B cell (primary cell): Measurements from ENCODE around the gene RILPL1. TPM values are rescaled to one million over a fixed set of nuclear protein-coding genes. Genes with fewer than 3 reads are reported as not detected.

Source experiments
- ATAC-seq: fragments of 200-7000 bp; cut with Tn5 transposase; one replicate; pipeline ENCODE4 v1.10.0; 2021; ENCODE audit warnings: low read depth, mild to moderate bottlenecking, moderate number of reproducible peaks, moderate library complexity
- CTCF ChIA-PET: fragments of 350-600 bp; sonication (Branson Sonifier 250); formaldehyde crosslinking; loops from one replicate; lab custom pipeline; 2021; ENCODE audit warnings: antibody characterized with exemption, inconsistent platforms; lab: Charles Lee
- POLR2A ChIA-PET: fragments of 350-600 bp; sonication (Branson Sonifier 250); formaldehyde crosslinking; loops from one replicate; lab custom pipeline; 2021; ENCODE audit warnings: antibody characterized with exemption; lab: Charles Lee
- DNase-seq: peaks from one replicate; pipeline ENCODE4 v3.0.0; 2013
- H2AFZ ChIP-seq: 2 replicates; pipeline ENCODE4 v1.6.1; 2012; ENCODE audit warnings: mild to moderate bottlenecking, low read depth, low read length; ENCODE audit not compliant: insufficient read depth, poor library complexity, severe bottlenecking
- H3K27ac ChIP-seq, 2 donors: 1 replicate in 1 of 2; 2 replicates in 1 of 2; pipeline ENCODE4 v1.5.1; 2012 to 2013; ENCODE audit warnings: low read length in 2 of 2, mild to moderate bottlenecking in 2 of 2, moderate library complexity in 1 of 2
- H3K27me3 ChIP-seq, 4 experiments: fragments of 200-600 bp in 1 of 4; sonication (generic) in 1 of 4; replicated peaks in 1 of 4; 1 replicate in 2 of 4; 2 replicates in 2 of 4; pipeline versions ENCODE4 v1.6.1 to v1.7.0; 2013 to 2016; ENCODE audit warnings: low read length in 3 of 4, mild to moderate bottlenecking in 2 of 4, mixed read lengths in 1 of 4, moderate library complexity in 1 of 4; ENCODE audit not compliant: insufficient read depth in 4 of 4, control insufficient read depth in 3 of 4; ENCODE audit errors: control extremely low read depth in 1 of 4
- H3K36me3 ChIP-seq, 2 experiments: replicated peaks in 1 of 2; 1 replicate in 1 of 2; 2 replicates in 1 of 2; pipeline versions ENCODE4 v1.6.1 to v1.7.1; 2013; ENCODE audit warnings: low read length in 1 of 2; ENCODE audit not compliant: insufficient read depth in 2 of 2, control insufficient read depth in 1 of 2; ENCODE audit errors: control extremely low read depth in 1 of 2, extremely low read depth in 1 of 2
- H3K4me1 ChIP-seq, 2 donors: fragments of 200-600 bp in 1 of 2; sonication (generic) in 1 of 2; 1 replicate in 1 of 2; 2 replicates in 1 of 2; pipeline versions ENCODE4 v1.5.1 to v1.6.1; 2013 to 2017; ENCODE audit warnings: low read length in 2 of 2; ENCODE audit not compliant: control insufficient read depth in 2 of 2, insufficient read depth in 2 of 2
- H3K4me2 ChIP-seq: replicated peaks from 2 replicates; pipeline ENCODE3; 2012; ENCODE audit warnings: mild to moderate bottlenecking, low read depth, low read length; ENCODE audit not compliant: poor library complexity, severe bottlenecking
- H3K4me3 ChIP-seq, 5 experiments: fragments of 200-600 bp in 1 of 5; sonication (generic) in 1 of 5; 1 replicate in 3 of 5; 2 replicates in 2 of 5; pipeline versions ENCODE4 v1.5.1 to v1.7.0; 2011 to 2016; ENCODE audit warnings: low read length in 4 of 5, mild to moderate bottlenecking in 4 of 5, low read depth in 2 of 5, control low read depth in 1 of 5, moderate library complexity in 1 of 5; ENCODE audit not compliant: insufficient read depth in 1 of 5; ENCODE audit errors: control extremely low read depth in 1 of 5, extremely low read depth in 1 of 5
- H3K79me2 ChIP-seq: fragments of 200-600 bp; sonication (generic); one replicate; pipeline ENCODE4 v1.6.0; 2016; ENCODE audit warnings: low read length; ENCODE audit not compliant: control insufficient read depth, insufficient read depth
- H3K9ac ChIP-seq: fragments of 200-600 bp; sonication (generic); 2 replicates; pipeline ENCODE4 v1.6.1; 2017; ENCODE audit warnings: mild to moderate bottlenecking, low read length, moderate library complexity
- H3K9me3 ChIP-seq, 3 donors: one replicate each; pipeline versions ENCODE4 v1.6.1 to v1.7.1; 2013; ENCODE audit warnings: low read length in 2 of 3; ENCODE audit not compliant: control insufficient read depth in 2 of 3, insufficient read depth in 1 of 3; ENCODE audit errors: control extremely low read depth in 1 of 3
- H4K20me1 ChIP-seq: 2 replicates; pipeline ENCODE4 v1.6.0; 2012; ENCODE audit warnings: mild to moderate bottlenecking, low read length; ENCODE audit not compliant: insufficient read depth, control insufficient read depth, poor library complexity, severe bottlenecking
- H3K27ac Mint-ChIP-seq: one replicate; pipeline ENCODE4 v1.8.0; 2021; ENCODE audit warnings: mixed read lengths
- H3K27me3 Mint-ChIP-seq: one replicate; pipeline ENCODE4 v1.8.0; 2021; ENCODE audit warnings: mixed read lengths
- H3K4me1 Mint-ChIP-seq: one replicate; pipeline ENCODE4 v1.8.0; 2021; ENCODE audit warnings: mixed read lengths
- H3K4me3 Mint-ChIP-seq: one replicate; pipeline ENCODE4 v1.8.0; 2021; ENCODE audit warnings: mixed read lengths
- H3K9me3 Mint-ChIP-seq: one replicate; pipeline ENCODE4 v1.8.0; 2022; ENCODE audit warnings: mixed read lengths; ENCODE audit not compliant: insufficient read depth
- EZH2 ChIP-seq: IDR thresholded peaks from 2 replicates; pipeline ENCODE4 v1.6.1; 2012; ENCODE audit warnings: borderline replicate concordance, low read depth, mild to moderate bottlenecking, moderate library complexity, low read length; ENCODE audit not compliant: insufficient read depth, poor library complexity, severe bottlenecking
- WGBS: methylation state at CpG from one replicate; pipeline ENCODE4 v1.1.5; 2013; ENCODE audit warnings: missing lambda C conversion rate; ENCODE audit not compliant: insufficient coverage; 5-methylcytosine and 5-hydroxymethylcytosine counted together
- intact Hi-C: fragments of 100-400 bp; cut with micrococcal nuclease; formaldehyde crosslinking; loops from one replicate; pipeline ENCODE4 v1.10.0; 2022
- polyA plus RNA-seq: library from polyadenylated mRNA; depleted of rRNA; stranded (reverse); fragments of >200 nt; gene quantifications from 2 replicates; pipeline ENCODE4 v1.2.3, GENCODE V29; 2012
- total RNA-seq, 2 donors: library from RNA; stranded (reverse); fragments of 120-200 nt in 1 of 2; gene quantifications; 1 replicate in 1 of 2; 2 replicates in 1 of 2; pipeline versions ENCODE4 v1.2.3 to v1.2.4, GENCODE V29; 2013 to 2022
- TF ChIP-seq, protein P1 (sequence below): fragments of 200-600 bp; IDR thresholded peaks from one replicate; pipeline ENCODE4 v1.8.0; 2022; ENCODE audit warnings: antibody characterized with exemption, mild to moderate bottlenecking

RILPL1 gene
- total and polyA plus RNA-seq, 2 donors (not counting 1 experiment from before 2014, with no cell fraction given) = 2.6 to 2.8 TPM

DNA sequence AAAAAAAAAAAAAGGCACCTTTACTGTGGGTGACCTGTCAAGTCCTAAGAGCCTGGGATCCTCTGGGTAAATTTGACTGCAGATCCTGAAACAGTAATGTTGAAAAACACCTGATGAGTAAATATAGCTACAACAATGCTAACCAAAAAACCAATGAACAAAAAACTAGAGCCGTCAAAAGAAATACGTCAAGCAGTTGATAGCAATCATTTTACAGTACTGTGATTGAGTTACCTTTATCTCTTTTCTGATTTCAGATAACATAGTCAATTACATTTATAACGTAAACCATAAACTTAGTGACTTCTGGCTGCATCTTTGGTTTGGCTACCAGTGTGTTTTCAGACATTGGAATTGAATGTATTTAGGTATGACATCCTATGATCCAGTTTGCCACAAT, 44.7 kb upstream of the RILPL1 start:
- Histone ChIP-seq H3K27ac (no peak overlapping the region), H3K9ac (no peak overlapping the region), H3K4me2 (no peak overlapping the region), H3K9me3 (no peaks in the 10 kb centered on the region), H3K36me3 (peaks cover 0 to 3% of the 10 kb centered on the region in 2 experiments), H3K79me2 (peaks cover 11% of the 10 kb centered on the region), H3K4me1 (peaks cover 11 to 12% of the 10 kb centered on the region in 2 donors), H3K27me3 (no peaks in the 10 kb centered on the region), H2AFZ (no peak overlapping the region), H3K4me3 (no peak overlapping the region), H4K20me1 (peaks cover 8% of the 10 kb centered on the region)
- H3K9me3 Mint-ChIP-seq = no peaks in the 10 kb centered on the region
- ATAC-seq = no peak
- DNase-seq = no peak
- peaks cover 10% of the 10 kb centered on the region for H3K4me1 Mint-ChIP-seq
- POLR2A ChIA-PET = no interaction called here
- TF ChIP-seq EZH2 = no peak
- TF ChIP-seq, protein P1, sequence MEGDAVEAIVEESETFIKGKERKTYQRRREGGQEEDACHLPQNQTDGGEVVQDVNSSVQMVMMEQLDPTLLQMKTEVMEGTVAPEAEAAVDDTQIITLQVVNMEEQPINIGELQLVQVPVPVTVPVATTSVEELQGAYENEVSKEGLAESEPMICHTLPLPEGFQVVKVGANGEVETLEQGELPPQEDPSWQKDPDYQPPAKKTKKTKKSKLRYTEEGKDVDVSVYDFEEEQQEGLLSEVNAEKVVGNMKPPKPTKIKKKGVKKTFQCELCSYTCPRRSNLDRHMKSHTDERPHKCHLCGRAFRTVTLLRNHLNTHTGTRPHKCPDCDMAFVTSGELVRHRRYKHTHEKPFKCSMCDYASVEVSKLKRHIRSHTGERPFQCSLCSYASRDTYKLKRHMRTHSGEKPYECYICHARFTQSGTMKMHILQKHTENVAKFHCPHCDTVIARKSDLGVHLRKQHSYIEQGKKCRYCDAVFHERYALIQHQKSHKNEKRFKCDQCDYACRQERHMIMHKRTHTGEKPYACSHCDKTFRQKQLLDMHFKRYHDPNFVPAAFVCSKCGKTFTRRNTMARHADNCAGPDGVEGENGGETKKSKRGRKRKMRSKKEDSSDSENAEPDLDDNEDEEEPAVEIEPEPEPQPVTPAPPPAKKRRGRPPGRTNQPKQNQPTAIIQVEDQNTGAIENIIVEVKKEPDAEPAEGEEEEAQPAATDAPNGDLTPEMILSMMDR = no peak
- H3K27ac Mint-ChIP-seq = no peak overlapping the region
- no peak overlapping the region for H3K4me3 Mint-ChIP-seq
- no CpG with 5 or more reads among the region's 3 CpGs for WGBS
- CTCF ChIA-PET = interaction anchor here (0.6 to 0.7 kb wide), 2 partner anchors 310 to 405 kb away, joined by 4 to 6 read pairs; no protein-coding TSS in a partner anchor
- no peaks in the 10 kb centered on the region for H3K27me3 Mint-ChIP-seq
- intact Hi-C loops = no loop called here

DNA sequence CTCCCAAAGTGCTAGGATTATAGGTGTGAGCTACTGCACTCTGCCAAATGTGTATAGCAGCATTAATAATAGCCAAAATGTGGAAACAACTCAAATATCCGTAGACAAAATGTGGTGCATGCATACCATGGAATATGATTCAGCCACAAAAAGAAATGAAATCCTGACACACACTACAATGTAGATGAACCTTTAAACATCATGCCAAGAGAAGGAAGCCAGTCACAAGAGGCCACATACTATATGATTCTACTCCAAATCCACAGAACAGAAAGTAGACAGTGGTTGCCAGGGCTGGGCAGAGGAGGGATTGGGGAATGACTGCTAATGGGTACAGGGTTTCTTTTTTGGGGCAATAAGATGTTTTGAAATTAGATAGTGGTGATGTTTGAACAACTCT, 43.1 kb upstream of the RILPL1 start:
- intact Hi-C loops = no loop called here
- ChIA-PET CTCF (no interaction called here), POLR2A (no interaction called here)
- no peaks in the 10 kb centered on the region for H3K27me3 ChIP-seq
- H3K4me1 Mint-ChIP-seq = no peaks in the 10 kb centered on the region
- no peak overlapping the region for H2AFZ ChIP-seq
- no peak overlapping the region for H3K4me3 ChIP-seq
- no peaks in the 10 kb centered on the region for H3K4me1 ChIP-seq
- H3K4me3 Mint-ChIP-seq = no peak overlapping the region
- no peak overlapping the region for H3K4me2 ChIP-seq
- ATAC-seq (no peak), DNase-seq (no peak)
- no peak overlapping the region for H3K27ac Mint-ChIP-seq
- H4K20me1 ChIP-seq = no peaks in the 10 kb centered on the region
- H3K9me3 Mint-ChIP-seq = no peaks in the 10 kb centered on the region
- TF ChIP-seq, protein P1 = no peak
- TF ChIP-seq EZH2 = no peak
- H3K9me3 ChIP-seq = no peaks in the 10 kb centered on the region
- peaks cover 4% of the 10 kb centered on the region for H3K27me3 Mint-ChIP-seq
- H3K36me3 ChIP-seq = peaks cover 0 to 3% of the 10 kb centered on the region in 2 experiments
- WGBS = no CpG with 5 or more reads among the region's 1 CpG
- no peaks in the 10 kb centered on the region for H3K79me2 ChIP-seq
- no peak overlapping the region for H3K9ac ChIP-seq
- no peak overlapping the region for H3K27ac ChIP-seq
